ENCODE measurements around the gene HHAT.

GRCh38 chr1:210691039-210691610, 362.4 kb downstream of the HHAT start:
- no peak for TF ChIP-seq CTCF (conservative IDR thresholded peaks at IDR 0.05; ENCODE audit: low read depth, low read length)
- no peak for TF ChIP-seq EZH2 (IDR thresholded peaks at IDR 0.05; ENCODE audit: borderline replicate concordance, low read depth, low read length, poor library complexity, severe bottlenecking)
